Liver (tissue), 9 donors: ENCODE measurements around the gene RNF151. TPM values are rescaled to one million over a fixed set of nuclear protein-coding genes. Genes with fewer than 3 reads are reported as not detected.

Source experiments
- DNase-seq: peaks from one replicate; pipeline ENCODE4 v3.0.0-alpha.2; 2017; ENCODE audit warnings: low spot score
- H3K27ac ChIP-seq, 2 donors: one replicate each; pipeline ENCODE4 v1.7.0; 2013; ENCODE audit warnings: inconsistent platforms in 2 of 2, low read length in 2 of 2, control low read depth in 1 of 2, low read depth in 1 of 2, mild to moderate bottlenecking in 1 of 2
- H3K27me3 ChIP-seq, 4 donors: one replicate each; pipeline versions ENCODE4 v1.6.1 to v1.7.0; 2013; ENCODE audit warnings: low read length in 3 of 4, inconsistent platforms in 1 of 4, mild to moderate bottlenecking in 1 of 4, moderate library complexity in 1 of 4; ENCODE audit not compliant: control insufficient read depth in 4 of 4, insufficient read depth in 4 of 4
- H3K36me3 ChIP-seq, 4 donors: one replicate each; pipeline versions ENCODE4 v1.6.1 to v1.7.0; 2013; ENCODE audit warnings: low read length in 3 of 4, mild to moderate bottlenecking in 3 of 4, low read depth in 1 of 4, moderate library complexity in 1 of 4; ENCODE audit not compliant: control insufficient read depth in 4 of 4, insufficient read depth in 3 of 4
- H3K4me1 ChIP-seq, 4 donors: one replicate each; pipeline versions ENCODE4 v1.6.1 to v1.7.0; 2013; ENCODE audit warnings: low read length in 3 of 4, mild to moderate bottlenecking in 3 of 4, moderate library complexity in 1 of 4; ENCODE audit not compliant: control insufficient read depth in 4 of 4, insufficient read depth in 4 of 4
- H3K4me3 ChIP-seq, 3 donors: one replicate each; pipeline versions ENCODE4 v1.6.1 to v1.7.0; 2013; ENCODE audit warnings: low read length in 3 of 3, control low read depth in 1 of 3, low read depth in 1 of 3, mild to moderate bottlenecking in 1 of 3
- H3K9ac ChIP-seq, 2 donors: one replicate each; pipeline ENCODE4 v1.7.0; 2013; ENCODE audit warnings: low read length in 2 of 2, mild to moderate bottlenecking in 2 of 2, moderate library complexity in 2 of 2, control low read depth in 1 of 2, low read depth in 1 of 2
- H3K9me3 ChIP-seq, 4 donors: one replicate each; pipeline versions ENCODE4 v1.6.1 to v1.7.0; 2013; ENCODE audit warnings: low read length in 3 of 4; ENCODE audit not compliant: control insufficient read depth in 4 of 4
- ATF3 ChIP-seq: IDR thresholded peaks from 2 replicates; pipeline ENCODE4 v1.6.1; 2016; ENCODE audit warnings: antibody characterized with exemption
- CTCF ChIP-seq: fragments of 150-350 bp; IDR thresholded peaks from 2 replicates; pipeline ENCODE4 v1.5.1; 2017; ENCODE audit warnings: improper control_type of control experiment, low read depth, low read length; ENCODE audit not compliant: missing input control
- MAX ChIP-seq: IDR thresholded peaks from 2 replicates; pipeline ENCODE4 v1.6.1; 2016; ENCODE audit warnings: antibody characterized with exemption
- RAD21 ChIP-seq, 2 donors: IDR thresholded peaks; 2 replicates each; pipeline ENCODE4 v1.6.1; 2016; ENCODE audit warnings: antibody characterized with exemption in 2 of 2, mild to moderate bottlenecking in 2 of 2
- RXRA ChIP-seq, 2 donors: IDR thresholded peaks; 2 replicates each; pipeline ENCODE4 v1.6.1; 2017 to 2018; ENCODE audit warnings: antibody characterized with exemption in 2 of 2, mild to moderate bottlenecking in 1 of 2
- SP1 ChIP-seq: IDR thresholded peaks from 2 replicates; pipeline ENCODE4 v1.6.1; 2018; ENCODE audit warnings: antibody characterized with exemption, mild to moderate bottlenecking
- ZBTB33 ChIP-seq: IDR thresholded peaks from 2 replicates; pipeline ENCODE4 v1.6.1; 2016; ENCODE audit warnings: antibody characterized with exemption
- whole genome bisulfite sequencing: extraction: QIAGEN DNeasy Blood & Tissue Kit; methylation state at CpG from one replicate; pipeline ENCODE4 v1.1.7; 2013; 5-methylcytosine and 5-hydroxymethylcytosine counted together
- polyA plus RNA-seq, 2 donors: library from polyadenylated mRNA; stranded (reverse) in 1 of 2; unstranded in 1 of 2; fragments of 200-250 nt in 1 of 2; fragments of >200 nt in 1 of 2; fragmentation: Nextera tagmentation in 1 of 2; extraction: Ambion mirVana in 1 of 2; gene quantifications; one replicate each; pipeline versions ENCODE4 v1.2.1 to v1.2.3, GENCODE V29; 2013 to 2015
- total RNA-seq, 2 donors: library from RNA; depleted of rRNA; stranded (reverse); fragments of >200 nt; gene quantifications; one replicate each; pipeline ENCODE4 v1.2.3, GENCODE V29; 2014
- donor health status: healthy.
- donor health status: healthy.
- donor health status: healthy.
- donor health status: healthy.
- donor health status: healthy.

Gene RNF151
- total and polyA plus RNA-seq, 4 donors: not detected

GRCh38 chr16:1941162-1942046, 25.3 kb upstream of the RNF151 start:
- peak overlapping the region; percentile 75 to 77 for H3K9ac ChIP-seq
- H3K4me1 ChIP-seq: peaks cover 11 to 61% (median 43%) of the 10 kb centered on the region in 4 donors
- no peaks in the 10 kb centered on the region for H3K27me3 ChIP-seq
- H3K36me3 ChIP-seq: peaks cover 4 to 26% (median 17%) of the 10 kb centered on the region in 4 donors
- 42% methylated on average over 30 of the region's 30 CpGs for WGBS
- H3K4me3 ChIP-seq: peak overlapping the region; percentile 65 to 92 (median 91)
- DNase-seq: no peak
- H3K9me3 ChIP-seq: no peaks in the 10 kb centered on the region
- TF ChIP-seq ATF3 (no peak), SP1 (no peak), CTCF (peak; percentile 45), RAD21 (IDR thresholded peaks at IDR 0.05) (peak in 1 of 2 donors; percentile 55)
- H3K27ac ChIP-seq: peak overlapping the region; percentile 95 to 96

GRCh38 chr16:1942047-1942809, 24.4 kb upstream of the RNF151 start:
- Histone ChIP-seq H3K27ac (peak overlapping the region; percentile 95 to 96), H3K36me3 (peaks cover 4 to 20% (median 14%) of the 10 kb centered on the region in 4 donors), H3K27me3 (no peaks in the 10 kb centered on the region), H3K9me3 (no peaks in the 10 kb centered on the region), H3K9ac (peak overlapping the region; percentile 75 to 77), H3K4me1 (peaks cover 11 to 60% (median 43%) of the 10 kb centered on the region in 4 donors), H3K4me3 (peak overlapping the region; percentile 65 to 92 (median 91))
- DNase-seq: no peak
- WGBS: 13% methylated on average over 17 of the region's 17 CpGs
- TF ChIP-seq MAX: no peak
- TF ChIP-seq RXRA (IDR thresholded peaks at IDR 0.05): no peak
- no peak for TF ChIP-seq ATF3
- TF ChIP-seq CTCF: peak; percentile 4
- no peak for TF ChIP-seq ZBTB33
